GM12865 (cell line): Measurements from ENCODE around the gene FAAH.

Experiments
- DNase-seq: peaks from one replicate; pipeline ENCODE4 v3.0.0; 2010; ENCODE audit warnings: low read depth
- H3K4me3 ChIP-seq: 2 replicates; pipeline ENCODE4 v1.5.1; 2011; ENCODE audit warnings: mild to moderate bottlenecking, low read depth, low read length, control low read depth
- CTCF ChIP-seq: IDR thresholded peaks from 2 replicates; pipeline ENCODE4 v1.5.1; 2011; ENCODE audit warnings: low read length, control low read depth, low read depth, inconsistent platforms; ENCODE audit not compliant: insufficient read depth; ENCODE audit errors: missing control alignments

Gene FAAH

DNA sequence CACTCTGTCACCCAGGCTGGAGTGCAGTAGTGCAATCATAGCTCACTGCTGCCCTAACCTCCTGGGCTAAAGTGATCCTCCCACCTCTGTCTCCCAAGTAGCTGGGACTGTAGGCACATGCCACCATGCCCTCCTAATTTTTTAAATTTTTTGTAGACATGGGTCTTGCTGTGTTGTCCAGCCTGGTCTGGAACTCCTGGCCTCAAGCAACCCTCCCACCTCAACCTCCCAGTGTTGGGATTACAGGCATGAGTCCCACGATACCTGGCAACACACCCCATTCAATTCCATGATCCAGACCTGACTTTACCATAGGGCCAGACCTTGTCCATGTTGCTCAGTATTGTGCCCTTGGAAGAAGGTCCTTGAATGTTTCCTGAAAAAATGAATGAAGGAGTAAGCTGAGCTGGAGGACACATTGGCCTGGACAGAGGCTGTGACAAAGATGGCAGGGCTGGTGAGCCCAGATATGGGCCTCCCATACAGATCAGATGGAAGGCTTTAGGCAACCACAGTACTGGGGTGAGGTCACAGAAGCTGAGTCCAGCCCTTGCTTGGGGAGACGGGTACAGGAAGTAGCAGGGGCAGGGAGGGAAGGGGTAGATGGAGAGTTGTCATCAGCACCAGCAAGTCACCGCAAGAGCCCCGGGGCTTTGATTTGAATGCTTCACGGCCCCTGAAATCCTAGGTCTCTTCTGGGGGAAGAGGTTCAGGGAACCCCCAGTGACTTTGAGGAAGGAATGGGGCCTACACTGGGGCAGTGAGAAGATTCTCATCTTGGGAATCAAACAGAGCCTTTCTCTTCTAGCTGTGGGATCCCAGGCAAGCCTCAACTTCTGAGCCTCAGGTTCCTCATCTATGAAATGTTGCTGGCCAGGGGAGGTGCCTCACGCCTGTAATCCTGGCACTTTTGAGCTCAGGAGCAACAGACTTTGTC lies 55.4 kb downstream of the FAAH start:
- H3K4me3 ChIP-seq: no peak overlapping the region
- no peak for DNase-seq

DNA sequence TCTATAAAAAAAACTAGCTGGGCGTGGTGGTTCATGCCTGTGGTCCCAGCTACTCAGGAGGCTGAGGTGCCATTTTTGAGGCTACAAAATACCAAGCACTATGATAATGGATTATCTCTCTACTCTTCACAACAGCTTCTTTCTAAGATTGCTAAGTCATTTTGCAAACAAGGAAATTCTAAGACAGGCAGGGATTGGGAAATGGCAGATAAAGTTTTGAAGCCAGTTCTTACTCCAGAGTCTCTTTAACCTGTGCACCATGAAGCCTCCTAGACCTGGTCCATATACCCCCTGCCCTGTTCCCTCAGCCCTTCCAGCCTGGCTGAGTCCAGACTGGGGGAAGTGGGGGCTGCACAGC lies 56.0 kb downstream of the FAAH start:
- no peak overlapping the region for H3K4me3 ChIP-seq
- no peak for DNase-seq
- no peak for TF ChIP-seq CTCF

More for the DNA sequence above, 55.4 kb downstream of the FAAH start:
- no peak for TF ChIP-seq CTCF

GRCh38 chr1:46451948-46452930 lies 58.1 kb downstream of the FAAH start:
- H3K4me3 ChIP-seq: no peak overlapping the region
- no peak for DNase-seq
- TF ChIP-seq CTCF: no peak

DNA sequence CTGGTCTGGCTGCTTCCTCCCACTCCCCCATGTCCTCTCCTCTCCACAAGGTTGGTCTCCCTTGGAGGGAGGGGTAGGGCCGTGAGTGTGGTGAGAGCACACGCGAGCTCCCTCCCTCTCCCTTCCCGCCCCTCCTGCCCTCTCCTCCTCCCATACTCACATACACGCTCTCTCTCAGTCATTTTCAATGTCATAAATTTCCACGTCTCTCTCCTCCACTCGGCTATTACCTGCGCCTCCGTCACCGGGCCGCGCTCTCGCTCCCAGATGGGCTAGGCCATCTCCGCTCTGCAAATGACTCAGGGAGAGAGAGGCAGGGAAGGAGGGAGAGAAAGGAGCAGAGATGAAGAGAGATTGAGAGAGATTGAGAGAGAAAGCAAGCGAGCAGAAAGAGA lies 58.8 kb downstream of the FAAH start:
- DNase-seq: no peak
- no peak for TF ChIP-seq CTCF

DNA sequence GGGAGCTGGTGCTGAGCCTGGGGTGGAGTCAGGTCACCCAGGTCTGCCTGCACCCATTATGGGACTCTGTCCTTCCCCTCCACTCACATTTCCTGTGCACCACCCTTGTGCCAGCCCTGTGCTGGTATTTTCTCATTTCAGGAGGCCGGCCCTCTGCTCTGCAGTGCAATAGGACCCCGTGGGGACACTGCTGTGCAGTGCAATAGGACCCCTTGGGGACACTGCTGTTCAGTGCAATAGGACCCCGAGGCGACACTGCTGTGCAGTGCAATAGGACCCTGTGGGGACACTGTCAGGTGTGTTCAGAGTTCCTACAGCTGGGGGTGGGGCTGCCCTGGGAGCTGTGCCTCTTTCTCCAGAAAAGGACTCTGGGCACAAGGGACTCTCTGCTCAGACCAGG lies 59.3 kb downstream of the FAAH start:
- no peak overlapping the region for H3K4me3 ChIP-seq
- no peak for TF ChIP-seq CTCF
- DNase-seq: no peak

More for the DNA sequence above, 58.8 kb downstream of the FAAH start:
- H3K4me3 ChIP-seq: no peak overlapping the region

- DNase-seq: no peak
- H3K4me3 ChIP-seq: no peak overlapping the region
- no peak for TF ChIP-seq CTCF
Measured at GRCh38 chr1:46455951-46456350, 61.8 kb downstream of the FAAH start.
